ENCODE data around the gene AK2.
"Not testable (repeated sequence)": the region's sequence is repeated elsewhere in the genome, so short reads cannot be mapped to it uniquely, and the experiment has no call there.

DNA sequence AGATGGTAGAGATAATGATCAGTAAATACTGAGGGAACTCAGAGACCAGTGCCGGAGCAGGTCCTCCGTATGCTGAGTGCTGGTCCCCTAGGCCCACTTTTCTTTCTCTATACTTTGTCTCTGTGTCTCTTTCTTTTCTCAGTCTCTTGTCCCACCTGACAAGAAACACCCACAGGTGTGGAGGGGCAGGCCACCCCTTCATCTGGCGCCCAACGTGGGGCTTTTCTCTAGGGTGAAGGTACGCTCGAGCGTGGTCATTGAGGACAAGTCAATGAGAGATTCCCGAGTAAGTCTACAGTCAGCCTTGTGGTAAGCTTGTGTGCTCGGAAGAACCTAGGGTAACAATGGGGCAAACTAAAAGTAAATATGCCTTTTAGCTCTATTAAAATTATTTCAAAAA, 27.6 kb upstream of the AK2 start:
- TF ChIP-seq POLR2A (IDR thresholded peaks at IDR 0.05; ENCODE audit: low read depth, low read length); TAF1 (IDR thresholded peaks at IDR 0.05; ENCODE audit: borderline replicate concordance, low read depth, low read length); POLR2AphosphoS5 (IDR thresholded peaks at IDR 0.05; ENCODE audit: low read depth, low read length): not testable (repeated sequence)
